Measurements from ENCODE around the gene DMRTC2.
"Not testable (repeated sequence)": the region's sequence is repeated elsewhere in the genome, so short reads cannot be mapped to it uniquely, and the experiment has no call there.

Gene DMRTC2

DNA sequence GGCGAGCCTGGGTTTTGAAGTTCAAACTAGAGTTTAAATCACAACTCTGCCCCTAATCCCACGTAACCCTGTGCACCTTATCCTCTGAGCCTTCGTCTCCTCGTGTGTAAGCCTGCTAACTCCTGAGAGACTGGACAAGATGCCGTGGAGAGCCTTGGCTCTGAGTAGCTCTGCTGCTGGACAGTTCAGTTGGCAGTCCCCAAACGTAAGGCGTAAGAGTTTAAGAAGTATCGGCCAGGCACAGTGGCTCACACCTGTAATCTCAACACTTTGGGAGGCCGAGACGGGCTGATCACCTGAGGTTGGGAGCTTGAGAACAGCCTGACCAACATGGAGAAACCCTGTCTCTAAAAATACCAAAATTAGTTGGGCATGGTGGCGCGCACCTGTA lies 27.5 kb downstream of the DMRTC2 start:
- peak; percentile 55 for DNase-seq

DNA sequence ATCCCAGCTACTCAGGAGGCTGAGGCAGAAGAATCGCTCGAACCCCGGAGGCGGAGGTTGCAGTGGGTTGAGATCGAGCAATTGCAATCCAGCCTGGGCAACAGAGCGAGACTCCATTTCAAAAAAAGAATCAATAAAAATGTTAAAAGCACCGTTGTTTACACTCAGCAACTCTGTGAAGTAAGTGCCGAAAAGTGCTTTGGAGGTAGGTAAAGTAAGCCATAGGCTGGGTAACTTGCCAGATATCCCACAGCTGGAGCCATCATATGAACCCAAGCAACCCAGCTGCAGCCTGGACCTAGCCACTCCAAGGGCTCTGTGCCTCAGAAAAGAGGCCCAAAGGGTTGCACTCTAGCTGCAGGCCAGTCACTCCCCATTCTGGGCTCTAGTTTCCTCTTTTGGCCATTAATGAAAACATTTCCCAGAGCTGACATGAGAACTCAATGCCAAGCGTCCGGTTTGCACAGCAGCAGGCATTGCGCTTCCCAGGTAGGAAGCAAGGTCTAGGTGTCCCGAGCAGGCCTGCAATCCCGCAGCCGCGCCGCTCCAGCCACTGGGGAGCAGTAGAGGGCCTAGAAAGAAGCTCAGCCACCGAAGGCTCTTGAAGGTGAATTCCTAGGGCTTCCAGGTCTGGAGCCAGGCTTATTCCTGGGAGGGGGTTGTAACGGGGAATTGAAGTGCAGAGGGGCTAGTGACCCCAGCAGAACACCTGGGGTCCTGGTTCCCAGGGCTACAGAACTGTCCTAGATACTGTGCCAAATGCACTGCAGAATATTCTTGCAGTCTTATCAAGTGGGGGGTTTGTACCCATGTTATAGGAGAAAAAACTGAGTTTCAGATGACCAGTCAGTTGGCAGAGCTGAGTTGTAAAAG lies 28.2 kb downstream of the DMRTC2 start:
- DNase-seq: peak; percentile 95

DNA sequence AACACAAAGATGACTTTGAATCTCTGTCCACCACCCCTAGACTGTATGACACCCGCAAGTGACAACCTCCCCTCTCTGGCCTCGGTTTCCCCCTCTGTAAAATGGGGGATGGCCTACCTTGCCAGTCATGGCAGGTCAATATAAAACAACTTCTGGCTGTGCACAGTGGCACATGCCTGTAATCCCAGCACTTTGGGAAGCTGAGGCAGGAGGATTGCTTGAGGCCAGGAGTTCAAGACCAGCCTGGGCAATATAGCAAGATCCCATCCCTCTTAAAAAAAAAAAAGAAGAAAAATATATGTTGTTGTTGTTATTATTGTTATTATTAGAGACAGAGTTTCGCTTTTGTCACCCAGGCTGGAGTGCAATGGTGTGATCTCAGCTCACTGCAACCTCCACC lies 31.1 kb downstream of the DMRTC2 start:
- not testable (repeated sequence) for DNase-seq

DNA sequence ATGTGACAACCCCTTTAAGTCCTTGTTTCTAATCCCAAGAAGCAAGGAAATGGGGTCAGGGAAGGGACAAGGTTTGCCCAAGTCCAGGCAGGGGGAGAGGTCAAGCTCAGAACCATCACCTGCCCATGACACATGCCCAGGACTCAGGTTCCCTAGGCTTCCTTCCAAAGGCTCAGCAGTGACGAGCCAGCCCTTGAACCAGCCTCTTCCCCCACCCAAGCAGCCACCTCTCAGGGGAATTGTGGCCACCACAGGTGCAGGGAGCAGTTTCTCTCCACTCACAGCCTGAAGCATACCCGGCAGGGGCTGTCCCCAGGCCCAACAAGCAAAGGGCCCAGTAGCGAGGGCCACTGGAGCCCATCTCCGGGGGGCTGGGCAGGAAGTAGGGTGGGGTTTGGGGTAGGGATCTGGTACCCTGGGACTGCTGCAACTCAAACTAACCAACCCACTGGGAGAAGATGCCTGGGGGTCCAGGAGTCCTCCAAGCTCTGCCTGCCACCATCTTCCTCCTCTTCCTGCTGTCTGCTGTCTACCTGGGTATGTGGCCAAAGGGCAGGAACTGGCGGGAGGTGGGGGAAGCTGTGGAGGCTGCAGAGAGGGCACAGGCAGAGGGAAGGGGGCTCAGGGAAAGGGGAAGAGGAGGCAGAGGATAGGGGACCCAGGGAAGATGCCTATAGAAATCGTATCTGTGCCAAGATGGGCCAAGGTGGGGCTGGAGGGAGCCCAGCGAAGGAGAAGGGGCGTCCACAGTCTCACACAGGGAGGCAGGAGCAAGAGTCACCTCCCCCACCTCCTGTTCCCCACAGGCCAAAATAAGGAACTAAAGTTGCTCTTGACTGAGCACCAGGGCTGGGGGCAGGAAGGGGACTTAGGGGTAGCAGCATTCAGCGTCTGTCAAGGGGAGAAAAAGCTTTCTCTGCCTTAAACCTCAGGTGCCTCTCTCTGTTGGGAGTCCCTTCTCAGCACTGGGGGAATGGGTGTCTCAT lies 32.3 kb downstream of the DMRTC2 start, which contains the start of gene CD79A:
Gene CD79A, plus strand, starts transcription at position 433 of the 986 bp plus-strand sequence. Its CDS starts 26 bp downstream, at position 459.
- peak; percentile 45 for DNase-seq

DNA sequence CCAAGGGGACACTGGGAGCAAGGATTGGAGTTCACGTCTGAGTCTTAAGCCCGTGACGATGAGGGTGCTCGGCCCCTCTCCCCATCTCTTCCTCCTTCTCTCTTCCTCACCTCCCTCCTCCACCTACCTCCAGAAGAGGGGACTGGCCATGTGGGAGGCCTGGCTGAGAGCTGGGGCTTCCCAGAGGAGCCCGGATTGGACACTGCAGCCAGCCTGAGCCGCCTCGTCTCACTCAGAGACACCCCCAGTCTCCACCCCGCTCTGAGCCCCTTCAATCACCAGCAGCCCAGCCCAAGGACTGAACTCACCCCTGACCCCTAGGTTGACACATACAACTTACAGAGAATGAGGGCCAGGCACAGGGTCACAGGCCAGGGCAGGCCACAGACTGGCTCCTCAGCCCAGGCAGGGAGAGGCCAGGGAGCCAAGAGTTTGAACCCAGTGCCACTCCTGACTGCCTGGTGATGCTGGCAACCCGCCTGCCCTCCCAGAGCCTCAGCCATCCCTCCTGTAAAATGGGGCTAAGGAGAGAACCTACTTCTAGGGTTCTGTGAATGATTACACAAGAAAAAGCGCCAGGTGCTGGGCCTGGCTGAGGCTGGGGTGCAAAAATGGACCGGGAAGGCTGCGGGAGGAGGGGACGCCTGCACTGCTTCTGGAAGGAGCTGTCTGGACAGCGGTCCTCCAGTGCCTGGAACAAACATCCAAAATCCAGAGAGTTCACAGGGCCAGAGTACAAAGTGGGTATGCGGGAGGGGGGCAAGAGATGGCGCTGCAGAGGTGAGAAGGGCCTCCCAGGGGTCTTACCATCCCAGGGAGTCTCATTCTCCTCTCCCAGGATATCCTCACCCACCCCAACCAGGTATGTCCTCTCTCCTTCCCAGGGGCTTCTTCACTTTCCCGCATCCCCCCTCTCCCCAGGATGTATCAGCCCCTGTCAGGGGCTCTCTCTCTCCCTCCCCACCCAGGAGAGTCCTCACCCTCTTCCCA lies 33.4 kb downstream of the DMRTC2 start:
- DNase-seq: peak; percentile 46

DNA sequence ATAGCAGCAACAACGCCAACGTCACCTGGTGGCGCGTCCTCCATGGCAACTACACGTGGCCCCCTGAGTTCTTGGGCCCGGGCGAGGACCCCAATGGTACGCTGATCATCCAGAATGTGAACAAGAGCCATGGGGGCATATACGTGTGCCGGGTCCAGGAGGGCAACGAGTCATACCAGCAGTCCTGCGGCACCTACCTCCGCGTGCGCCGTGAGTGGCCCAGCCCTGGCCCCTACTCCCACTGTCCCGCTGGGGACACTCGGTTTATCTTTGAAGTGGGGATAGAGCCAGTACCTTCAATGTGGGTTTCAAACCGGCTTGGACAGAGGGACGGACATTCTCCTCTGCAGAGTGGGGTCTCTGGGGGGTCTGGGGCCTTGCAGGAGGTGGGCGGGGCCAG lies 34.2 kb downstream of the DMRTC2 start:
- peak; percentile 48 for DNase-seq

DNA sequence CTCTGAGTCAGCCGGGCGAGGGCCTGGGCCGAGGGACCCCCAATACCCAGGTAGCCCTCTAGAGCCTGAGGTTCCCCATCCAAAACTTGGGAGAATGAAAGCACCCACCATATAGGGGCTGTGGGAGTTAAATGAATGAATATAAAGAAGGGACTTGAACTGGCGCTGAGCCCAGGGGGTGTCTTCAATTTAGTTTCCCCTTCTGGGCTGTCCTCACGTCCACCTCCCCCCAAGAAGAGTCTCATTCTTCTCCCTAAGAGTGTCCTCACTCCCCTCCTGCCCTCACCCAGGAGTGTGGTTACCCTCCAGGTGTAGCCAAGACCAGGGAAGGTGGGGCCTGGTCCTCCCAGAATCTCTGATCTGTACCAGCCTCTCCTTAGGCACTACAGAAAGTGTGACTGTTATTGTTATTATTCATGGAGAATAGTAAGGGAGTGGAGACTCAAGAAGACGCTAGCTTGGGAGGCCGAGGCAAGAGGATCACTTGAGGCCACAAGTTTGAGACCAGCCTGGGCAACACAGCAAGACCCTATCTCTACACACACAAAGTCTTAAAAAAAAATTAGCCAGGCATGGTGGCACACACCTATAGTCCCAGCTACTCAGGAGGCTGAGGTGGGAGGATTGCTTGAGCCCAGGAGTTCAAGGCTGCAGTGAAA lies 35.0 kb downstream of the DMRTC2 start:
- DNase-seq: no peak

DNA sequence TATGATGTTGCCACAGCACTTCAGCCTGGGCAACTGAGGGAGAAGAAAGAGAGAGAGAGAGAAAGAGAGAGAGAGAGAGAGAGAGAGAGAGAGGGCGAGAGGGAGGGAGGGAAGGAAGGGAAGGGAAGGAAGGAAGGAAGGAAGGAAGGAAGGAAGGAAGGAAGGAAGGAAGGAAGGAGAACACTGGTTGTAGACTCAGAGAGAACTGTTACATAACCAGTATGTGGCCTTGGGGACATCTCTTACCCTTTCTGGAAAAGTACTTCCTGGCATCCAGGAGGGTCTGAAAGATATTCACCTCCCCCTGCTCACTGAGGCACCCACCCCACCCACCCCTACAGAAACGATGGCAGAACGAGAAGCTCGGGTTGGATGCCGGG lies 35.5 kb downstream of the DMRTC2 start:
- DNase-seq: no peak

DNA sequence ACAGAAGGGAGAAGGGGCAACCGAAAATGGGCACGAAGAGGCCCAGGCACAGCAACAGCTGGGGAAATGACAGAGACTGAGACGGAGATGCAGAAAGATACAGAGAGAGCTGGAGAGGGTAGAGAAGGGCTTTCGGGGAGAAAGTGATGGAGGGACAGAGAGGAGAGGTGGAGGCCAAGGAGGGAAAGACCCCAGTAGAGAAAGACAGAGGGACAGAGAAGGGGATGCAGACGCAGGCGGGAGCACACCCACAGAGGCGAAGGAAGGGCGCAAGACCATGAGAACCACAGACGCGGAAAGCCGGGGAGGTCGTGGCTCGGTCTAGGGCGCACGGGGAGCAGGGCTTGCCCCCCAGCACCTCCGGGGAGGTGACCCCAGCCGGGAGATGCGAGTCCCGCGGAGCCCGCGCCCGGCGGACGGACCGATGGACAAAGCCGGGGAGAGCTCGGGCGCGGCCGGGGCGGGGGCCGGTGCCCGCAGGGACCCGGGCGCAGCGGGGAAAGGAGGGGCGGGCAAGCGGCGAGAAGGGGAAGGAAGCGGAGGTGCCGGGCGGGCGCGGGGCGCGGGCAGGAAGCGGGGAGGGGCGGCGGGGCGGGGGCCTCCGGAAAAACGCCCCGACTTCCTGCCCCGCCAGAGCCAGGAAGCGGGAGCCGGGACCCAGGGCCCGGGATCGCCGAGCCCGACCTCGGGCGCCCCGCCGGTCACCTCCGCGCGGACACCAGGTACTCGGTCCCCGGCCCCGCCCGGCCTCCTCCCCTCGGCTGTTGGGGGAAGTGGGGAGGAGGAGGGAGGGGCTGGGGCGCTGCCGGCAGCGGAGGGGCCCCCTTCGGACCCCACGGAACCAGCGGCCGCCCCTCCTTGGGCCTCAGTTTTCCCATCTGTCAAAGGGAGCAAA lies 38.0 kb downstream of the DMRTC2 start, which contains the start of gene ARHGEF1:
Gene ARHGEF1, plus strand, starts transcription at position 617 of the 895 bp plus-strand sequence. CDS start 4,899 bp downstream, outside the sequence.
- no peak for DNase-seq

DNA sequence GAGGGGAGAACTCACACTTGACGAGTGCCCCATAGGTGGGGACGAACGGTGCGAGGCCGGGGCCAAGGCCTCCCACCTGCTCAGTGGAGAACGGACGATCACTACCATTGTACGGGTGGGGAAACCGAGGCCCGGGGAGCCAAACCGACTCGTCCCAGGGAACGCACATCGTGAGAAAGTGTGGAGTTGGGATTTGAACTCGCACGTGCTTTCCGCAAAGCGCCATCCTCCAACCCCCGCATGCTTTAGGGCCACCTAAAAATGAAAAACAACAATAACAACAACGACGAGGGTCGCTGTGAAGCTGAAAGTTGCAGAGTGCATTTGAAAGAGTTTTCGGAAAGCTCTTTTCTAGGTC lies 38.6 kb downstream of the DMRTC2 start:
- no peak for DNase-seq

DNA sequence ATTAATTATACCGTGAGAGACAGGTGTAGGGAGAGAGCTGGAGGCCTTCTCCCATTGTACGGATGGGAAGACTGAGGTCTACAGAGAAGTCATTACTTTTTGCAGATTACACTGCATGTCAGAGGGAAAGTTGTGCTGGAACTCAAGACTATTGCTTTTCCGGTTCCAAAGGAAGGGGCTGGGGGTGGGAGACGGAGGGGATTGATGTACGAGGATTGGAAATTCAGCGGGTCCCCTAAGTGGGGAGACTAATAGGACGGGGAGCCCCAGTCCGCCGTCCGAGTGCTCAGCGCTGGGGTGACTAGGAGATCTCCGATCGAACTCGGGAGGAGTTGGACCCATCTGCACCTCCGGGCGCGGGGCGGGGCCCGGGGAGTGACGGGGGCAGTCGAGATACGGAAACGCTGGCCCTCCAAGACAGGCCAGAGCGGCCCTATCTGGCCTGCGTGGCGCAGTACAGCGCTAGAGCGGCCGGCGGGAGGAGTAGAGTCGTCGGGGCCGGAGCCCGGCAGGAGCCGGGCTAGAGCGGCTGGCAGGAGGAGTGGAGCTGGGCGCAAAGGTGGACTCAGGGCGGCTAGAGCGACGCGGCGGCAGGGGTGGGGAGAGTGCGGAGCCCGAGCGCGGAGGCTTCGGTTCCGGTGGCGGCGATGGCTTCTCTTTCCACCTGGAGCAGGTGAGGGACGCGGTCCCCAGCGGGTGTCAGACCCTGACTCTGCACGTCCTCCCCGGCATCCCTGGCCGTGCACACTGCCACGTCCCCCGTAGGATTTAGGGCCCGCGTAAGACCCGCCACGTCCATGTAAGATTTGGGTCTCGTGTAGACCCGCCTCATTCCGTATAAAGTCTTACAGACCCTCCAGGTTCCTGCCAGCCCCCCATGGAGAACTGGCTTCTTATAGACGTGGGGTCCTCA lies 39.2 kb downstream of the DMRTC2 start:
- DNase-seq: peak; percentile 98

DNA sequence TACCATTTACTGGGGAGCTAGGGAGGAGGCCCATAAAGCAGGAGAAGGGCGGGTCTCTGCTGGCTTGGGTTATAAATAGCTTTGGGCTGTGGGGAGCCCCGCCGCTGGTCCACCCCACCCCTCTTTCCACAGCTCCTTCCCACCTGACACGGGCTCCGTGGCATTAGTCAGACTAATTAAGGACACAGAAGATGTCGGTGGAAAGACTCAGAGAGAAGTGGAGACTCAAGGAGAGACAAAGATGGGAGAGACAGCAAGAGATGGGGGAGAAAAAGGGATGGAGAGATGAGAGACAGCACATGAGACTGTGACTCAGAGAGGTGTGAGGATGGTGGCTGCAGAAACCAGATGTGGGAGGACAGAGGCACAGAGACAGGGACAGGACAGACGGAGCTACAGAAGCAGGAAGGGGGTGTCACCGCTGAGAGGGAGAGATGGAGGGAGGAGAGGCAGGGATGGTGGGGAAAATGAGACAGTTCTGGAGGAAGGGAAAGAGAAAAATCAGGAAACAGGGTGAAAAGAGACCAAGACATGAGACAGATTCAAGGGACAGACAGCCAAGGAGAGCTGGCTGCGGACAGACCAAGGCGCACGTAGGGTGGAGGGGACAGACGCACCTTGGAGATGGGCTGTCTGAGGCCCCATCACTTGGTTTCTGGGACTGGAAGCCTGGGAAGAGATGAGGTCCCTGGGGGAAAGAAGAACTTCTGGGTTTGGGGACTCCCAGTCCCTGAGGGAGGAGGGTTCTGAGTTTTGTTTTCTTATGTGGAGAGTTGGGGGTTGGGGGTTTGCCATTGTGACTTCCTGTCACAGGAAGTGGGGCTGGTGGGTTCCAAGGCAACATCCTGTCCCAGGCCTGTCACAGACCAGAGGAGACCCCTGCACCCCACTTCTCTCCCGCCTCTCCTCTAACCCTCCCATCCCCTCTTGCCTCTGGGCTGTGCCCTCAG lies 42.2 kb downstream of the DMRTC2 start:
- DNase-seq: no peak

DNA sequence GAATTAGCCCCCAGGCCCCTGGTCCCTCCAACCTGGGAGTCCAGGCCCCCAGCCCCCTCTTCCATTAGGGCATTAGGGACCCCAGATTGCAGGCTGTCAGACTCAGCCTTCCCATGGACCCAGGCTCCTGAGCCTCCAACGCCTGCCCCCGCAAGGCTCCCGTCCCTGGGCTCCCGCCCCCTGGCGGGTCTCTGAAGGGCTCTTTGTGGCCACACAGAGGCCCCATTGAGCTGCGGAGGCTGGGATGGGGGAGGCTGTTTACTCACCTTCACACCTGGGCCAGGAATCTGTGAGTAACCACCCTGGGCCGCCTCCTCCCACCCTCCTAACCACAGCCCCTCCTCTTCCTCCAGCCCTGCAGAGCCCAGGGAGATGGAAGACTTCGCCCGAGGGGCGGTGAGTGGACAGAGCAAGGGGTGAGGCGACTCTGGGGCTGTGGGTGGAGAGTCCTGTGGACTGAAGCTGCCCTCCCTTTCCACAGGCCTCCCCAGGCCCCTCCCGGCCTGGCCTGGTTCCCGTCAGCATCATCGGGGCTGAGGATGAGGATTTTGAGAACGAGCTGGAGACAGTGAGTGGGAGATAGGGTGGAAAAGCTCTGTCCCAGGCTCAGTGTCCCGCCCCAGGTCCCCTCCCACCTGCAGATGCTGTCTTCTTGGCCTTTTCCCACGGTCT lies 43.0 kb downstream of the DMRTC2 start:
- DNase-seq: peak; percentile 99

DNA sequence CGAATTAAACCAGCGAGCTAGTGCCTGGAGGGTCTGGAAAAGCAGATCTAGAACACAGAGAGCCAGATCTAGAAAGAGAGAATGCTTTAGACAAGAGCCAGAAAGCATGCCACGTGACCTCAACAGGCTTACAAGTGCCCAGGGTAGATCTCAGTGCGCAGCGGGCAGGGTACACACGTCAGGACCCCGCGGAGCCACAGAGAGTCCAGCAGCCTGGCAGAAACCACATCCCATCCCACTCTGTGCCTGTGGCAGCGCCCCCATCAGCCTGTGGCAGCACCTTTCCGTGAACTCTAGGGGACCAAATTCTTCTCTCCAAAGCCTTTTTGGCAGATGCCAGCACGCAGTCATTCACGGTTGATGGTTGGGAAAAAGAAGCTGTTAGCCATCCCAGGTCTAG lies 44.1 kb downstream of the DMRTC2 start:
- no peak for DNase-seq

DNA sequence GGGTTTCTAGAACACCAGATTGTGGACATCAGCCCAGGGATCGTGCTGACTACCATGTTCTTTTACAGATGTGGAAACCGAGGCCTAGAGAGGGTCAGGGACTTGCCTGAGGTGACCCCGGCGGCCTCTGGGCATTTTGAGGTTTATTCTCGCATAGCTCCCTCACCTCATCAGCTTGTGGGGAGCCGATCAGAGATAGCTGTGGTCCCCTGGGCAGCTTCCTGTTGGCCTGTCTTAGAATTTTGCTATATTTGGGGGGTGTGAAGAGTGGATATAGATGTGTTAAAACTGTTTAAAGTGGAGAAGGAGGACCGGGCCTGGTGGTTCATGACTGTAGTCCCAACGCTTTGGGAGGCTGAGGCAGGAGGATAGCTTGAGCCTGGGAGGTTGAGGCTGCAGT lies 45.1 kb downstream of the DMRTC2 start:
- no peak for DNase-seq

DNA sequence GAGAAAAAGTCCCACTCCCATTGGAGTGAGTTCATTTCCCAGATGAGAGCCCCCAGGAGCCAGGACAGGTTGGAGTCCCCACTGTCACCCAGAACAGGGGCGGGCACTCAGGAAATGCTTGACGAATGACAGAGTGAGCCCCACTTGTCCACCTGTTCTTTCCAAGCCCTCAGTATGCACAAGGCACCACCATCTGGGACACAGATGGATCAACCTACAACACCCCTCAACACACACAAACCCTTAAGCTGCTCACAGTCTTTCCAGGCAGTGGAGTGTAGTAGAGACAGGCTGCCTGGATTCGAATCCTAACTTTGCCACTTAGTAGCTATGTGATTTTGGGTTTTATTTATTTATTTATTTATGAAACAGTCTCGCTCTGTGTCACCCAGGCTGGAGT lies 46.1 kb downstream of the DMRTC2 start:
- no peak for DNase-seq

DNA sequence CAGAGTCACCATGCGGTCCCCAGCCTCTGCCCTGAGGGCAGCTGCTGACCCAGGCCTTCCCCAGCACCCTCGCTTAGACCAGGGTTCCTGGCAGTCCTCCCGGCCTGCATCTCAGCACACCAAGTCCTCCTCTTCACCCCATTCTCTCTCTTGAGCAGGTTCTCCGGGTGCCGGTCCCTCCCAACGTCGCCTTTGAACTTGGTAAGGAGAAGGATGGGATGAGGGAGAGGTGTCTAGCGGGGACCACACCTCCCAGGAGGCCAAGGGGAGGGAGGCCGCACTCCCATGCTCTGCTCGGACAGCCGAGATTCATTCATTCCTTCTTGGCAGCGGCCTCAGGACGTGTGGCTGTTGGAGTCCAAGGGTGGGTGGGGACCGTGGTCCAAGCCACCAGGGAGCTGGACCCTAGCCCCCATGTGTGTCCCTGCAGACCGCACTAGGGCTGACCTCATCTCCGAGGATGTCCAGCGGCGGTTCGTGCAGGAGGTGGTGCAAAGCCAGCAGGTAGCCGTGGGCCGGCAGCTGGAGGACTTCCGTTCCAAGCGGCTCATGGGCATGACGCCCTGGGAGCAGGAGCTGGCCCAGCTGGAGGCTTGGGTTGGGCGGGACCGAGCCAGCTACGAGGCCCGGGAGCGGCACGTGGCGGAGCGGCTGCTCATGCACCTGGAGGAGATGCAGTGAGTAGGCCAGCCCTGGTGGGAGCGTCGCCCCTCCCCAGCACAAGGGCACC lies 47.5 kb downstream of the DMRTC2 start:
- DNase-seq: no peak

All from islet precursor cell (in vitro differentiated cells).